Karpas-422 (cell line): ENCODE data around the gene CABLES1. TPM values are rescaled to one million over a fixed set of nuclear protein-coding genes. Genes with fewer than 3 reads are reported as not detected.

Source experiments
- DNase-seq: peaks from one replicate; pipeline ENCODE4 v3.0.0-alpha.2; 2015
- H2AFZ ChIP-seq: fragments of 200-600 bp; sonication (generic); 2 replicates; pipeline ENCODE4 v1.6.1; 2014; ENCODE audit warnings: antibody characterized with exemption, low read length, mixed read lengths
- H3K27ac ChIP-seq: fragments of 200-600 bp; sonication (generic); 2 replicates; pipeline ENCODE4 v1.5.1; 2014; ENCODE audit warnings: mild to moderate bottlenecking, low read length, moderate library complexity
- H3K27me3 ChIP-seq: fragments of 200-600 bp; sonication (generic); 2 replicates; pipeline ENCODE4 v1.6.1; 2014; ENCODE audit warnings: low read length, mixed read lengths
- H3K36me3 ChIP-seq: fragments of 200-600 bp; sonication (generic); 2 replicates; pipeline ENCODE4 v1.6.1; 2014; ENCODE audit warnings: low read length, mixed read lengths; ENCODE audit not compliant: insufficient read depth
- H3K4me1 ChIP-seq: fragments of 200-600 bp; sonication (generic); 2 replicates; pipeline ENCODE4 v1.6.1; 2014; ENCODE audit warnings: mild to moderate bottlenecking, low read length, mixed read lengths
- H3K4me2 ChIP-seq: fragments of 200-600 bp; sonication (generic); 2 replicates; pipeline ENCODE4 v1.6.1; 2014; ENCODE audit warnings: low read length, low read depth, mild to moderate bottlenecking; ENCODE audit not compliant: poor library complexity, severe bottlenecking
- H3K4me3 ChIP-seq: fragments of 200-600 bp; sonication (generic); 2 replicates; pipeline ENCODE4 v1.5.1; 2014; ENCODE audit warnings: mild to moderate bottlenecking, antibody characterized with exemption, low read length, mixed read lengths
- H3K79me2 ChIP-seq: fragments of 200-600 bp; sonication (generic); 2 replicates; pipeline ENCODE4 v1.6.1; 2014; ENCODE audit warnings: mild to moderate bottlenecking, low read length, mixed read lengths
- H3K9ac ChIP-seq: fragments of 200-600 bp; sonication (generic); 2 replicates; pipeline ENCODE4 v1.6.0; 2014; ENCODE audit warnings: low read length
- H3K9me2 ChIP-seq: fragments of 200-600 bp; sonication (generic), shearing (Covaris generic); replicated peaks from 2 replicates; pipeline ENCODE4 v1.6.0; 2014; ENCODE audit warnings: mild to moderate bottlenecking, low read length, moderate library complexity; ENCODE audit not compliant: insufficient read depth
- H3K9me3 ChIP-seq: fragments of 300-700, 200-600 bp; sonication (generic); 2 replicates; pipeline ENCODE4 v1.6.1; 2014; ENCODE audit warnings: low read length, mixed read lengths
- H4K20me1 ChIP-seq: fragments of 200-600 bp; sonication (generic); 2 replicates; pipeline ENCODE4 v1.6.1; 2014; ENCODE audit warnings: mild to moderate bottlenecking, antibody characterized with exemption, low read length, low read depth; ENCODE audit not compliant: insufficient read depth
- total RNA-seq: library from RNA; depleted of rRNA; stranded (reverse); fragments of >200 nt; shearing (Covaris generic); gene quantifications from 2 replicates; pipeline ENCODE4 v1.2.3, GENCODE V29; 2014; ENCODE audit warnings: low replicate concordance

CABLES1 gene
- total RNA-seq, 1 experiment from 2014 or later, result not detected

DNA sequence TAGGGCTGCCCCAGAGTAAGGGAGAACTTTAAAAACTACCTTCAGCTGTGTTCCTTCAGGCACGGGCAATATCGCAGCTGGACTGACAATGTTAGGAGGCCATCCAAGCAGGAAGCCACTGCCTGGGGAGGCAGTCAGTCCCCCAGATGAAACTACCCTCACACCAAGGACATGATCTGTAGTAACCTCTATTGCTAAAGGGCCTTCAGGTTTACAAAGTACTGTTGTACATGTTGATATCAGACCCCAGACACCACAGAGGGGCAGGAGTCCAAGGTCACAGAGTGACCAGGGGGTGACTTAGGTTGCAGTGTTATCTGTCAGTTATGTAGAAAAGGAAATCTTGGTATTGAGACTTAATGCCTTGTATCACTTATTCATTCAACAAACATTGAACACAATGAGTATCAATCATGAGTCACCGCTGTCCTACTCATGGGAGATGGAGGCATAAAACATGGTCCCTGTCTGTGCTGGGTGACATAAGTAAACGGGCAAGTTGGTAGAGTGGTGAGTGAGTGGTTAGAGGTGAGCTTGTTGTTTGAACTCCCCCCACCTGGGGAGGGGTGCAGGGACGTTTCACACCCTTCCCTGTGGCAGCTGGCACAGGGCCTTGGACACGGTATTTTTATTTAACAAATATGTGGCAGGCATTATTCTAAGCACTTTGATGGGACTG lies 7.1 kb downstream of the CABLES1 start:
- Histone ChIP-seq H3K4me2 (no peak overlapping the region), H2AFZ (no peak overlapping the region), H3K27ac (no peak overlapping the region), H3K9me3 (no peaks in the 10 kb centered on the region), H3K9me2 (no peaks in the 10 kb centered on the region), H3K36me3 (no peaks in the 10 kb centered on the region), H3K4me3 (no peak overlapping the region), H3K27me3 (no peaks in the 10 kb centered on the region), H3K4me1 (no peaks in the 10 kb centered on the region), H3K9ac (no peak overlapping the region), H4K20me1 (no peaks in the 10 kb centered on the region), H3K79me2 (no peaks in the 10 kb centered on the region)
- no peak for DNase-seq

DNA sequence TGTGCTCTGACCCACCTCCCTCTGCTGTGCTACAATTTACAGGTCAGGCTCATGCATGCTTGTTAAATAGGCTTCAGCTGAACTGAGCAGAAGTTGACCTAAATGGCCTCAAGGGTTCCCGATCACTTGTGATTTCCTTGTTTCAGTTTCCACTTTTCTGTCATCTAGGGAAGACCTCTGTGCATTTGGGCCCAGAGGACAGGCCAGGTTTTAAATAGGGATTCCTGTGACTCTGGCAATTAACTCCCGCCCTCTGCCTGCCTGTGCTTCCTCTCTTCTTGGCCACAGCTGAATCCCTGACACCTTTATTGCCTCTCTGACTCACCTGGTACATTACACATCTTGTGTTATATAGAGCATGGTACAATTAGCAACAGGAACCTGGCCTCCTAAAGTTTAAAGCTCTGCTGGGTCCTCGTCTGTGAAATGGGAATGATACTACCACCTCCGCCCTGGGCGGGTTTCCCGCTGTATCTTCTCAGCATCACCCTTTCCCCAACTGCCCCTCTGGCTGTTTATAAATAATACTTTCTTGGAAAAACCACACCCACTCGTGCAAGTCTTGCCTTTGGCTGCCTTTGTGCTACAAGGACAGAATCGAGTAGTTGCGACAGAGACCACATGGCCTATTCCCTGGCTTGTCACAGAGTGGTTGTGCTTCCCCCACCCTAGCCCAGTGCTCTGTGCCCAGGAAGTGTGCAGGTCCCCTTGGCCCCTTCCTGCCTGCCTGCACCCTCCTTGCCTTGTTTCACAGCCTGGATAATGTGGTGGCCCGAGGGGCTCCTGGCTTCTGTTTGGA lies 7.9 kb downstream of the CABLES1 start:
- Histone ChIP-seq H3K79me2 (no peaks in the 10 kb centered on the region), H3K4me1 (no peaks in the 10 kb centered on the region), H3K9me3 (no peaks in the 10 kb centered on the region), H3K36me3 (no peaks in the 10 kb centered on the region), H3K4me2 (no peak overlapping the region), H3K9ac (no peak overlapping the region), H3K27ac (no peak overlapping the region), H3K27me3 (no peaks in the 10 kb centered on the region), H2AFZ (no peak overlapping the region), H3K9me2 (no peaks in the 10 kb centered on the region), H4K20me1 (no peaks in the 10 kb centered on the region), H3K4me3 (no peak overlapping the region)
- DNase-seq, result no peak

- Histone ChIP-seq H3K4me1 (no peaks in the 10 kb centered on the region), H3K27ac (no peak overlapping the region), H4K20me1 (no peaks in the 10 kb centered on the region), H3K36me3 (no peaks in the 10 kb centered on the region), H3K9me3 (no peaks in the 10 kb centered on the region), H3K4me2 (no peak overlapping the region), H3K9me2 (no peaks in the 10 kb centered on the region), H3K79me2 (no peaks in the 10 kb centered on the region), H3K27me3 (no peaks in the 10 kb centered on the region), H3K9ac (no peak overlapping the region), H2AFZ (no peak overlapping the region), H3K4me3 (no peak overlapping the region)
- DNase-seq, result no peak
Observed at GRCh38 chr18:23143815-23144261, 8.6 kb downstream of the CABLES1 start.

DNA sequence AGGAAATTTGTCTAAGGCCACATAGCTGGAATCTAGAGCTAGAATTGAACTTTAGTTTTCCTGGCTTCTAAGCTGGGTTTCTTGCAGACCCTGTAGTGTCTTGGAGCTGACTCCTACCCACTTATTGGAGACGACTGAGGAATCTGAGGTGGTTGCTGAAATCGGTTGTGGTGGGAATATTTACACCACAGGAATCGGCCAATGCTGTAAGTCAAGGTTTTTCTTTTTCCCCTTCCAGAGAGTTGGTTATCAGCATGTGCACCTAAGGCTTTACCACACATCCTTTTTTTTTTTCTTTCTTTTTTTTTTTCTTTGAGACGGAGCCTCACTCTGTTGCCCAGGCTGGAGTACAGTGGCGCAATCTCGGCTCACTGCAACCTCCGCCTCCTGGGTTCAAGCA lies 9.4 kb downstream of the CABLES1 start:
- H3K36me3 ChIP-seq, result no peaks in the 10 kb centered on the region
- H3K4me1 ChIP-seq, result no peaks in the 10 kb centered on the region
- no peaks in the 10 kb centered on the region for H3K27me3 ChIP-seq
- H3K4me2 ChIP-seq, result no peak overlapping the region
- H3K9me2 ChIP-seq, result no peaks in the 10 kb centered on the region
- no peak overlapping the region for H3K4me3 ChIP-seq
- no peak overlapping the region for H3K9ac ChIP-seq
- no peak overlapping the region for H3K27ac ChIP-seq
- no peaks in the 10 kb centered on the region for H3K79me2 ChIP-seq
- no peaks in the 10 kb centered on the region for H3K9me3 ChIP-seq
- H2AFZ ChIP-seq, result no peak overlapping the region
- no peaks in the 10 kb centered on the region for H4K20me1 ChIP-seq
- no peak for DNase-seq

- Histone ChIP-seq H3K79me2 (no peaks in the 10 kb centered on the region), H3K36me3 (no peaks in the 10 kb centered on the region), H3K9ac (no peak overlapping the region), H3K27ac (no peak overlapping the region), H3K9me2 (no peaks in the 10 kb centered on the region), H3K4me1 (no peaks in the 10 kb centered on the region), H3K4me2 (no peak overlapping the region), H3K9me3 (no peaks in the 10 kb centered on the region), H4K20me1 (no peaks in the 10 kb centered on the region), H2AFZ (no peak overlapping the region), H3K27me3 (no peaks in the 10 kb centered on the region), H3K4me3 (no peak overlapping the region)
- no peak for DNase-seq
Observed at GRCh38 chr18:23145621-23146020, 10.3 kb downstream of the CABLES1 start.

DNA sequence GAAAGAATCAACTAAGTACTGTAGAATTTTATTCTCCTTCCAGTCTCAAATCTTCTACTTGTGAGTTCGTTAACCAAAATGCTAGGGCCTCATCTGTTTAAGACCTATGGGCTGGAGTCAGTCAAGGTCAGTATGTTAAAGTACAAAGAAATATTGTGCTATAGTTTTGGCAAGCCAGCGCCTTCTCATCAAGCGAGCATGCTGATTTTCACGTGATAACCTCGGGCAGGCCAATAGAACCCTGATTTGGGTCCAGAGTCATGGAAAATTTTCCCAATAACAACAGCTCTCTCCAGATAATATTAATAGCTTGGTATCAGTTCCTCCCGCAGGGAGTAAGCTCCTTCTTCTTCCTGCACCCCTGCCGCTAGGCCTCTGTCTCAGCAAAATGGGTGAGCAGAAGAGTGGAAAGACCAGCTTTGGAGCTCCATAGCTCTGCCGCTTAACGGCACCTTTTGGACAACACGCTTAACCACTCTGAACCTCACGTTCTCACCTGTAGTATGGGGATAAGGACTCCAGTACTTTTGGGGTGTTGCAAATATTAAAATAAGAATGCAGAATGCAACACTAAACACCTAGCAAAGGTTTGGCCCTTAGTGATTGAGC lies 11.7 kb downstream of the CABLES1 start:
- Histone ChIP-seq H3K9me3 (no peaks in the 10 kb centered on the region), H3K9me2 (no peaks in the 10 kb centered on the region), H3K27ac (no peak overlapping the region), H3K27me3 (no peaks in the 10 kb centered on the region), H3K4me2 (no peak overlapping the region), H4K20me1 (no peaks in the 10 kb centered on the region), H3K79me2 (no peaks in the 10 kb centered on the region), H3K4me1 (no peaks in the 10 kb centered on the region), H3K36me3 (no peaks in the 10 kb centered on the region), H2AFZ (no peak overlapping the region), H3K4me3 (no peak overlapping the region), H3K9ac (no peak overlapping the region)
- DNase-seq, result no peak

GRCh38 chr18:23148382-23148781 lies 13.1 kb downstream of the CABLES1 start:
- Histone ChIP-seq H3K79me2 (no peaks in the 10 kb centered on the region), H3K4me3 (no peak overlapping the region), H2AFZ (no peak overlapping the region), H3K4me1 (no peaks in the 10 kb centered on the region), H3K27me3 (no peaks in the 10 kb centered on the region), H4K20me1 (no peaks in the 10 kb centered on the region), H3K9me3 (no peaks in the 10 kb centered on the region), H3K9me2 (no peaks in the 10 kb centered on the region), H3K4me2 (no peak overlapping the region), H3K9ac (no peak overlapping the region), H3K36me3 (no peaks in the 10 kb centered on the region), H3K27ac (no peak overlapping the region)
- DNase-seq, result no peak

GRCh38 chr18:23149570-23149969 lies 14.3 kb downstream of the CABLES1 start:
- Histone ChIP-seq H3K4me1 (no peaks in the 10 kb centered on the region), H3K36me3 (no peaks in the 10 kb centered on the region), H4K20me1 (no peaks in the 10 kb centered on the region), H3K4me3 (no peak overlapping the region), H3K27ac (no peak overlapping the region), H3K9ac (no peak overlapping the region), H3K79me2 (no peaks in the 10 kb centered on the region), H2AFZ (no peak overlapping the region), H3K4me2 (no peak overlapping the region), H3K9me3 (no peaks in the 10 kb centered on the region), H3K9me2 (no peaks in the 10 kb centered on the region), H3K27me3 (no peaks in the 10 kb centered on the region)
- DNase-seq, result no peak
